ENCODE results near the gene ENOSF1. TPM values are rescaled to one million over a fixed set of nuclear protein-coding genes. Genes with fewer than 3 reads are reported as not detected.

The ENOSF1 gene
- total RNA-seq, 1 donor from 2014 or later, result 24.4 TPM

GRCh38 chr18:708096-708495, 4.3 kb downstream of the ENOSF1 start:
- intact Hi-C loops (cut with micrococcal nuclease), result no loop called here
- Histone ChIP-seq H3K4me3 (no peak overlapping the region), H3K27me3 (ENCODE audit: low read depth) (no peaks in the 10 kb centered on the region), H3K27ac (replicated peaks) (no peak overlapping the region), H3K9me3 (replicated peaks) (peaks cover 6% of the 10 kb centered on the region), H3K36me3 (peaks cover 16% of the 10 kb centered on the region), H3K4me1 (peaks cover 34% of the 10 kb centered on the region)
- no peak for DNase-seq
- no peak for TF ChIP-seq CTCF (IDR thresholded peaks at IDR 0.05; ENCODE audit: borderline replicate concordance)

GRCh38 chr18:706405-706804, 6.0 kb downstream of the ENOSF1 start:
- Histone ChIP-seq H3K4me3 (no peak overlapping the region), H3K4me1 (peaks cover 25% of the 10 kb centered on the region), H3K36me3 (peaks cover 17% of the 10 kb centered on the region), H3K27me3 (ENCODE audit: low read depth) (no peaks in the 10 kb centered on the region), H3K9me3 (replicated peaks) (no peaks in the 10 kb centered on the region), H3K27ac (replicated peaks) (no peak overlapping the region)
- intact Hi-C loops (cut with micrococcal nuclease), result no loop called here
- DNase-seq, result no peak
- no peak for TF ChIP-seq CTCF (IDR thresholded peaks at IDR 0.05; ENCODE audit: borderline replicate concordance)

- no peak for DNase-seq
- TF ChIP-seq CTCF (IDR thresholded peaks at IDR 0.05; ENCODE audit: borderline replicate concordance), result no peak
- Histone ChIP-seq H3K9me3 (replicated peaks) (no peaks in the 10 kb centered on the region), H3K27me3 (ENCODE audit: low read depth) (no peaks in the 10 kb centered on the region), H3K4me3 (no peak overlapping the region), H3K36me3 (peaks cover 21% of the 10 kb centered on the region), H3K27ac (replicated peaks) (no peak overlapping the region), H3K4me1 (no peaks in the 10 kb centered on the region)
- intact Hi-C loops (cut with micrococcal nuclease), result no loop called here
Measured at GRCh38 chr18:703213-703967, 9.0 kb downstream of the ENOSF1 start.

- no peak for TF ChIP-seq CTCF (IDR thresholded peaks at IDR 0.05; ENCODE audit: borderline replicate concordance)
- Histone ChIP-seq H3K4me1 (peaks cover 10% of the 10 kb centered on the region), H3K27me3 (ENCODE audit: low read depth) (no peaks in the 10 kb centered on the region), H3K4me3 (no peak overlapping the region), H3K27ac (replicated peaks) (no peak overlapping the region), H3K36me3 (peaks cover 22% of the 10 kb centered on the region), H3K9me3 (replicated peaks) (no peaks in the 10 kb centered on the region)
- DNase-seq, result no peak
- intact Hi-C loops (cut with micrococcal nuclease), result no loop called here
Measured at GRCh38 chr18:697800-698199, 14.6 kb downstream of the ENOSF1 start.

- H3K9me3 ChIP-seq (replicated peaks), result no peaks in the 10 kb centered on the region
- H3K4me1 ChIP-seq, result peaks cover 11% of the 10 kb centered on the region
- intact Hi-C loops (cut with micrococcal nuclease), result no loop called here
- no peak overlapping the region for H3K27ac ChIP-seq (replicated peaks)
- no peak for DNase-seq
- no peak for TF ChIP-seq CTCF (IDR thresholded peaks at IDR 0.05; ENCODE audit: borderline replicate concordance)
- H3K4me3 ChIP-seq, result no peak overlapping the region
- H3K36me3 ChIP-seq, result peaks cover 30% of the 10 kb centered on the region
- H3K27me3 ChIP-seq (ENCODE audit: low read depth), result no peaks in the 10 kb centered on the region
Measured at GRCh38 chr18:697012-697411, 15.4 kb downstream of the ENOSF1 start.
